ENCODE results near the gene C2.

DNA sequence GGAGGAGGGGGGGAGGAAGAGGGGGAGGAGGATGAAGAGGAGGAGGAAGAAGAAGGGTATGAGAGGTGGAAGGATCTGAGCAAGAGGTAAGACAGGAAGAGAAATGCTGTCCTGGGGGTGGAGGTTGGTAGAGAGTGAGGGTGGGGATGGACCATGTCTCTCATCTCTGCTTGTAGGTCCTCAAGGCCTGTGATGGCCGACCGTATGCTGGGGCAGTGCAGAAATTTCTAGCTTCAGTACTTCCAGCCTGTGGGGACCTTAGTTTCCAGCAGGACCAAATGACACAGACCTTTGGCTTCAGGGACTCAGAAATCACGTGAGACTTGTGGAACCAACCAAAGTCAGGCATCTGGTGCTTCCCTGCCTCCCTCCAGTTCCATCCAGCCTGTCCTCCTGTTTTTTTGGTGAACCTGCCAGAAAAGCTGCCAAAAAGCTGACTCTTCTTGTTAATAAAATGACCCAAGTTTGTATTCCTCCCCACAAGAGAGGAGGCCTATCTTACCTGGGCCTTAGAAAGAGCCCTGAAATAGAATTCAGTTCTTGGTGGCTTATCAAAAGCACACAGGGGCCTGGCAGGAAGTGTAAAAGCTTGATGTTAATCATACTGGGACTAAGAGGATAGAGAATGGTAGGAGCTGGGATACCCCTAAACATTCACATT lies 51.9 kb downstream of the C2 start:
- no peak for TF ChIP-seq EZH2 (IDR thresholded peaks at IDR 0.05; ENCODE audit: insufficient read depth, poor library complexity, severe bottlenecking)
- TF ChIP-seq EZH2phosphoT487 (IDR thresholded peaks at IDR 0.05; ENCODE audit: insufficient read depth, low read depth), result no peak
